Breast epithelium (tissue), 3 donors: ENCODE results near the gene WFDC9.

ENCODE experiments used
- CTCF ChIP-seq, 3 donors: fragments of 450-650 bp; IDR thresholded peaks; one replicate each; pipeline ENCODE4 v1.5.1; 2016 to 2017; ENCODE audit warnings: antibody characterized with exemption in 3 of 3, mild to moderate bottlenecking in 3 of 3, moderate library complexity in 3 of 3
- POLR2A ChIP-seq: fragments of 450-650 bp; IDR thresholded peaks from one replicate; pipeline ENCODE4 v1.6.1; 2016; ENCODE audit warnings: antibody characterized with exemption, mild to moderate bottlenecking, moderate library complexity
- POLR2AphosphoS5 ChIP-seq, 3 donors: sonication (generic); formaldehyde crosslinking; IDR thresholded peaks; one replicate each; pipeline ENCODE4 v1.6.1; 2017; ENCODE audit warnings: antibody characterized with exemption in 3 of 3

DNA sequence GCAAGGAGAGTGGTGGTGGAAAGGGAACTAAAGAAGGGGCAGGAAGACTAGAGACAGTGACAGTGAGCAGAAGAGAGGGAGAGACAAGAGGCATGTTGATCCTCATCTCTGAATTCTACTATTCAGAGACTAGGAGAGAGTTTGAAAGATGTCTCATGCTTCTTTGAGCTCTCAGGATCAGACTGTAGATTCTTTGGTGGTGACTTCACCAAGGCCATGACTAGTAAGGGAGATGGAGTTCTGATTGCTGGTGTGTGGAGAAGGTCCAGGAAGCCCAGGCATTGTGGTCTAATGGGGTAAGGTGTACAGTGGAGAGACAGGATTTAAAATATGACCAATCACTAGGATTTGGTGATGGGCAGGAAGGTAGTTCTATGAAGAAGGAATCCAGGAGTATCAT lies 713 bp downstream of the WFDC9 start:
- TF ChIP-seq CTCF (IDR thresholded peaks at IDR 0.05) (no peak), POLR2A (no peak), POLR2AphosphoS5 (IDR thresholded peaks at IDR 0.05) (no peak)
